GM12874 (cell line): ENCODE results near the gene HHLA2.

ENCODE experiments used
- TF ChIP-seq, protein P1 (sequence below): IDR thresholded peaks from 2 replicates; pipeline ENCODE4 v1.5.1; 2011; ENCODE audit warnings: low read depth, mild to moderate bottlenecking, control low read depth, low read length, moderate library complexity; ENCODE audit not compliant: insufficient read depth

The HHLA2 gene, protein sequence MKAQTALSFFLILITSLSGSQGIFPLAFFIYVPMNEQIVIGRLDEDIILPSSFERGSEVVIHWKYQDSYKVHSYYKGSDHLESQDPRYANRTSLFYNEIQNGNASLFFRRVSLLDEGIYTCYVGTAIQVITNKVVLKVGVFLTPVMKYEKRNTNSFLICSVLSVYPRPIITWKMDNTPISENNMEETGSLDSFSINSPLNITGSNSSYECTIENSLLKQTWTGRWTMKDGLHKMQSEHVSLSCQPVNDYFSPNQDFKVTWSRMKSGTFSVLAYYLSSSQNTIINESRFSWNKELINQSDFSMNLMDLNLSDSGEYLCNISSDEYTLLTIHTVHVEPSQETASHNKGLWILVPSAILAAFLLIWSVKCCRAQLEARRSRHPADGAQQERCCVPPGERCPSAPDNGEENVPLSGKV

DNA sequence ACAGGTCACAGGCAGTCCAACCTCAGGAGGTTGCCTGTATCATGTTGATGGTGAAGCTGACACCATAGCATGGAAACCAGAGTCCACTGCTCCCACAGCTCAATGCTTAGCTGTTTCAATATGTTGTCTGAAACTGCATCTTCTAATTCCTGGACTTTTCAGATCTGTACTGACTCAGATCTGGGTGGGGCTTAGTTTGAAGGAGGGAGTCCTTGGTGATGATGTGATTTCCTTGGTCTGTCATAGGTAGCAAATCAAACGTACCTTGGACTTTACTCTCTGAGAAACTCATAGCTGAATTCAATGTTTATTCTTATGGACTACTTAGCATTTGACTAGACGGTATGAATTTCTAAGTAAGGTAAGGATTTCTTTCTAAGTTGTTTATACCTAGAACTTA is at the start of gene HHLA2:
HHLA2 (plus strand) TSS at position 310 of the 400 bp plus-strand sequence. CDS start 55,266 bp downstream, outside the sequence.
- TF ChIP-seq, protein P1, sequence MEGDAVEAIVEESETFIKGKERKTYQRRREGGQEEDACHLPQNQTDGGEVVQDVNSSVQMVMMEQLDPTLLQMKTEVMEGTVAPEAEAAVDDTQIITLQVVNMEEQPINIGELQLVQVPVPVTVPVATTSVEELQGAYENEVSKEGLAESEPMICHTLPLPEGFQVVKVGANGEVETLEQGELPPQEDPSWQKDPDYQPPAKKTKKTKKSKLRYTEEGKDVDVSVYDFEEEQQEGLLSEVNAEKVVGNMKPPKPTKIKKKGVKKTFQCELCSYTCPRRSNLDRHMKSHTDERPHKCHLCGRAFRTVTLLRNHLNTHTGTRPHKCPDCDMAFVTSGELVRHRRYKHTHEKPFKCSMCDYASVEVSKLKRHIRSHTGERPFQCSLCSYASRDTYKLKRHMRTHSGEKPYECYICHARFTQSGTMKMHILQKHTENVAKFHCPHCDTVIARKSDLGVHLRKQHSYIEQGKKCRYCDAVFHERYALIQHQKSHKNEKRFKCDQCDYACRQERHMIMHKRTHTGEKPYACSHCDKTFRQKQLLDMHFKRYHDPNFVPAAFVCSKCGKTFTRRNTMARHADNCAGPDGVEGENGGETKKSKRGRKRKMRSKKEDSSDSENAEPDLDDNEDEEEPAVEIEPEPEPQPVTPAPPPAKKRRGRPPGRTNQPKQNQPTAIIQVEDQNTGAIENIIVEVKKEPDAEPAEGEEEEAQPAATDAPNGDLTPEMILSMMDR, result no peak

DNA sequence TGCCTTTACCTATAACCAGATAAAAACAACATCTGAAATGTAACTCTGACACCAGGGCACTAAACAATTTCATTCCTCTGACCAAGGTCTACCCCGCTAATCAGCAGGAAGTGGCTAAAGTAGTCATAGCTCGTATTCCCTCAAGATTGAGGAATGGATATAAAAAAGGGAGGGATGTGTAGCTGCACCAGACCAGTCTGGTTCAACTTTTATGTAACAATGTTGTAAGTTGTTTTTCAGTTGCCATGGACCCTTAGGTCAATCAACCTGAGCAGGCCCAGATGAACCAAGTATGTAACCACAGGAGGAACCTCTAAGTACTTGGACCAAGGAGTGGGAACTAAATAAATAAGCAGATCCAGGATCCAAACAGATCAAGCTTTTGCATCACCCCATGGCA is 45.7 kb upstream of the HHLA2 start:
- TF ChIP-seq, protein P1, result no peak

DNA sequence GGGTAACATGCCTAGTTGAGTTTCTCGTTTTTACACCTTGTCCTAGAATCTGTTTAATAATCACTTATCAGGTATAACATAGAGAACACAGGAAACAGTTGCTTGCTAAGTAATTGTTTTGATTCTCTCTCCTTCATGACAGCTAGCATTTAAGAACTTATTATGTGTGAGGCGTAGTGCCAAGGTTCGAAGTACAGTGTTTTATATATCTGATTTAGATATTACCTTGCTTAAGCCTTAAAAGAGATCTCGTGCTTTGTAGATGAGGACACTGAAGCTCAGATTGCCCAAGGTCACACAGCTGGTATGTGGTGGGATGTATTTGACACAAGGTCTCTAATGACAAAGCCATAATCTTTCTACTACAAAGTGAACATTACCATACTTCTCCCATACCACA is 45.1 kb upstream of the HHLA2 start:
- TF ChIP-seq, protein P1, result no peak

DNA sequence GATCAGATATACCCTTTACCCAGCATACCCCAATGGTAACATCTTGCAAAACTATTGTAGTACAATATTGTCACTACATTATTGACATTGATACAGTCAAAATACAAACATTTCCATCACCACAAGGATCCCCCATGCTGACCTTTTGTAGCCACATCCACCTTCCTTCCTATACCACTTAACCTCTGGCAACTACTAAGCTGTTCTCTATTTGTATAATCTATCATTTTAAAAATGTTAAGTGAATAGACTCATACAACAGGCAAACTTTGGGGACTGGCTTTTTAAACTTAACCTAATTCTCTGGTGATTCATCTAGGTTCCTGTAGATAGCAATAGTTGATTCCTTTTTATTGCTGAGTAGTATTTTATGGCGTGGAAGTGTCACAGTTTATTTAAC is 44.5 kb upstream of the HHLA2 start:
- TF ChIP-seq, protein P1, result no peak

DNA sequence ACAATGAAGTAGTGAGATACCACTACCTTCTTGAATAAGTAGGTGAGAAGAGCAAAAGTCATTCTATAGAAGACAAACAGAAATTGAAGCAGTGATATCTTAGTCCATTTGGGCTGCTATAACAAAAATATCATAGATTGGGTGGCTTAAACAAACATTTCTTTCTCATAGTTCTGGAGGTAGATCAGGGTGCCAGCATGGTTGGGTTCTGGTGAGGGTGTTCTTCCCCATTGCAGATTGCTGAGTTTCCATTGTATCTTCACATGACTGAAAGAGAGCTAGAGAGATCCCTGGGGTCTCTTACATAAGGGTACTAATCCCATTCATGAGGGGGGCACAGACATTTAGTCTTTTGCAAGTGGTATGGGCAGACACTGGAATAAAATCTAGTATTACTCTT is 41.2 kb upstream of the HHLA2 start:
- TF ChIP-seq, protein P1, result no peak

DNA sequence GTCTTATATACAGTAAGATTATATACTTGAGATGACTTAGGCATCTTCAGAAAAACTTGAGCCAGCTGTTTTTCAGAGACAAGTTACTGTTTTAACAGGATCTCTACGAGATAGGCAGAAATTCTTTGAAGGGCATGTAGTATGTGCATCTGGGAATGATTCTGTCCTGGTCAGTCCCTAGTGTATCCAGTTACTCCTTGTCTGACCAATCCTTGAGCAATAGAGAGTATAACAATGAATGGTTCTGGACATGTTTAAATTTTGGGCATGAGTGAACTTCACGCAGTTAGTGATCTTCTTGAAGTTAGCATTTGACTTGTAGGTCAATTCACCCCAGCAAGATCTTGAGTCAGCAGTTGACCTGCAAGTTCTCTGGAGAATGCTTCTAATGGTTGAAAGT is 24.7 kb upstream of the HHLA2 start:
- TF ChIP-seq, protein P1, result no peak

DNA sequence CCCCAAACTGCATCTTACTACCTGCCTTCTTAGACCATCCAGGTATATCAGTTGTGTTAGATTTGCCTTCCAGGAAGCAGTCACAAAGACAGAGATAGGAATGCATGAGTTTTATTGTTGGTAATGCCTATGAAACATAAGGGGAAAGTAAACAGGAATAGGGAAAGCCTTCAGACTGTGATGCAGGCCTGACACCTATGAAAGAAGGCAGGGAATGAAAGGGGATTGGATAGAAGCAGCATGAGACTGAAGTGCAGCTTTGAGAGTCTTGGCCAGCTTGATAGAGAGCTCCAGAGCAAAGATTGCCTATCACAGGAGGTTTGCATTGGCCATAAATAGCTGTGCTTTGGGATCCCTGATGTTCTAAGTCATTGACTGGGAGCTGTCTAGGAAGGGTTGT is 15.9 kb upstream of the HHLA2 start:
- TF ChIP-seq, protein P1, result no peak
